ENCODE measurements around the gene CER1. TPM values are rescaled to one million over a fixed set of nuclear protein-coding genes. Genes with fewer than 3 reads are reported as not detected.

Gene CER1, protein sequence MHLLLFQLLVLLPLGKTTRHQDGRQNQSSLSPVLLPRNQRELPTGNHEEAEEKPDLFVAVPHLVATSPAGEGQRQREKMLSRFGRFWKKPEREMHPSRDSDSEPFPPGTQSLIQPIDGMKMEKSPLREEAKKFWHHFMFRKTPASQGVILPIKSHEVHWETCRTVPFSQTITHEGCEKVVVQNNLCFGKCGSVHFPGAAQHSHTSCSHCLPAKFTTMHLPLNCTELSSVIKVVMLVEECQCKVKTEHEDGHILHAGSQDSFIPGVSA
- 0.78 to 1.2 TPM (median 1.0 TPM) in 3 replicates for total RNA-seq

DNA sequence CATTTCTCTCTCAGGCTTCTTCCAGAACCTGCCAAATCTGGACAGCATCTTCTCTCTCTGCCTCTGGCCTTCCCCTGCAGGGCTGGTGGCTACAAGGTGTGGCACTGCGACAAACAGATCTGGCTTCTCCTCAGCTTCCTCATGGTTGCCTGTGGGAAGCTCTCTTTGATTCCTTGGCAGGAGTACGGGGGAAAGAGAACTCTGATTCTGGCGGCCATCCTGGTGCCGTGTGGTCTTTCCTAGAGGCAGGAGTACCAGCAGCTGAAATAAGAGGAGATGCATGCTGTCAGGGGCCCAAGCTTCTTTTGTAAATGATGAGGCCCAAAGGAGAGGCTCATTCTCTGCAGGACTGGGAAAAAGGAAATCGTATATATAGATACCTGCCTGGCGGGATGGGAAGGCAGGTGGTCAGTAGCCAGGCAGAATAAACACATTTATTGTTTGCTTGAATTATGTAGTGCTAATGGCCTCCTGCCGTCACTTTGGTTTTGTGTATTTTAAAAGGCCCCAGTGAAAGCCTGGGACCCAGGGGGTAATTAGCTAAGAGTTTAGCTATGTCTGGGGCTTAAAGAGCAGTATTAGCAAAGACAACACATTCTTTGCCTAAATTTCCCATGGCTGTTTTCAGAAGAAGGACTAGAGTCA, at the start of gene CER1:
Gene CER1 (minus strand): TSS at position 343 of the 645 bp plus-strand sequence. CDS start 61 bp downstream, at position 282.
- no peak within 1 kb of the TSS for H3K27ac Mint-ChIP-seq

DNA sequence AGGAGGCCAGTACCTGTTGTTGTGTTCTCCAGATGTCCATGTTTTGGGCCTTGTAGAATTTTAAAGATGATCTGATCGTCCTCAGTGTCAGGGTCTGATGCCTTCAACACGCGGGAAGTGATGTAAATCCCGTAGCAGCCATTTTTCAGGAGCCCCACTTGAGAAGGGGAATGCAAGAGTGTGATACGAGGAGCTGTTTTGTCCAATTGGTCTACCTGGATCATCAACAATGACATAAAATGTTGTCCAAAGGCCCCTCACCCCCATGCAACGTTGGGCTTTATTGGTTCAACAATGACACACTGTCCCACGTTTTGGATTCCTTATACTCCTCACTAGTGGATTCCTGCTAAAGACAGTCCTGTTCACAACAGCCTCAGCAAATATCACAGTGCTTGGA, 48.1 kb upstream of the CER1 start:
- no peak overlapping the region for H3K27ac Mint-ChIP-seq
- H3K4me3 Mint-ChIP-seq, result no peak overlapping the region
- peaks cover 11% of the 10 kb centered on the region for H3K4me1 Mint-ChIP-seq
- H3K27me3 Mint-ChIP-seq (ENCODE audit: low read depth), result no peaks in the 10 kb centered on the region
- no peak for DNase-seq (ENCODE audit: low spot score in 2 of 2, unreplicated experiment in 2 of 2)
- peaks cover 12% of the 10 kb centered on the region for H3K36me3 Mint-ChIP-seq
- no peaks in the 10 kb centered on the region for H3K9me3 Mint-ChIP-seq
- TF ChIP-seq, protein P1, sequence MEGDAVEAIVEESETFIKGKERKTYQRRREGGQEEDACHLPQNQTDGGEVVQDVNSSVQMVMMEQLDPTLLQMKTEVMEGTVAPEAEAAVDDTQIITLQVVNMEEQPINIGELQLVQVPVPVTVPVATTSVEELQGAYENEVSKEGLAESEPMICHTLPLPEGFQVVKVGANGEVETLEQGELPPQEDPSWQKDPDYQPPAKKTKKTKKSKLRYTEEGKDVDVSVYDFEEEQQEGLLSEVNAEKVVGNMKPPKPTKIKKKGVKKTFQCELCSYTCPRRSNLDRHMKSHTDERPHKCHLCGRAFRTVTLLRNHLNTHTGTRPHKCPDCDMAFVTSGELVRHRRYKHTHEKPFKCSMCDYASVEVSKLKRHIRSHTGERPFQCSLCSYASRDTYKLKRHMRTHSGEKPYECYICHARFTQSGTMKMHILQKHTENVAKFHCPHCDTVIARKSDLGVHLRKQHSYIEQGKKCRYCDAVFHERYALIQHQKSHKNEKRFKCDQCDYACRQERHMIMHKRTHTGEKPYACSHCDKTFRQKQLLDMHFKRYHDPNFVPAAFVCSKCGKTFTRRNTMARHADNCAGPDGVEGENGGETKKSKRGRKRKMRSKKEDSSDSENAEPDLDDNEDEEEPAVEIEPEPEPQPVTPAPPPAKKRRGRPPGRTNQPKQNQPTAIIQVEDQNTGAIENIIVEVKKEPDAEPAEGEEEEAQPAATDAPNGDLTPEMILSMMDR (IDR thresholded peaks at IDR 0.05; ENCODE audit: unreplicated experiment), result no peak

More for the DNA sequence above, at the start of gene CER1:
- Mint-ChIP-seq H3K9me3 (no peaks in the 10 kb centered on the region), H3K4me3 (no peak within 1 kb of the TSS), H3K36me3 (no peaks in the 10 kb centered on the region), H3K27me3 (ENCODE audit: low read depth) (peaks cover 28% of the 10 kb centered on the region), H3K4me1 (peaks cover 5% of the 10 kb centered on the region)
- TF ChIP-seq, protein P1 (IDR thresholded peaks at IDR 0.05; ENCODE audit: unreplicated experiment), result no peak
- no peak for DNase-seq (ENCODE audit: low spot score in 2 of 2, unreplicated experiment in 2 of 2)

DNA sequence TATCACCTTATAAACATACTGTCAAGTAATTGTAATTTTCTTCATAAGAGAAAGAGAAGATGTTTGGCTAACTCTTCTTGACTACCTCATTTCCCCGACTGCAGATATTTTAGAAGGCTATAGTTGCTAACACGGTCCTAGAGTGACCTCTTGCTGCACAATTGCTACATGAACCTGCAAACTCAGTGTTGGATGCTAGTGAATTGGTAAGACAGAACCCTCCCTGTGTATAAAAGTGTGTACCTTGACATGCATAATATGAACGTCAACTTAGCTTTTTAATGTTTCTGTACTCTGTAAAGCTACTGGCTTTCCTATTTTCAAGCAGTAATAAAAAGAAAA, 46.7 kb upstream of the CER1 start:
- DNase-seq (ENCODE audit: low spot score in 2 of 2, unreplicated experiment in 2 of 2), result no peak

DNA sequence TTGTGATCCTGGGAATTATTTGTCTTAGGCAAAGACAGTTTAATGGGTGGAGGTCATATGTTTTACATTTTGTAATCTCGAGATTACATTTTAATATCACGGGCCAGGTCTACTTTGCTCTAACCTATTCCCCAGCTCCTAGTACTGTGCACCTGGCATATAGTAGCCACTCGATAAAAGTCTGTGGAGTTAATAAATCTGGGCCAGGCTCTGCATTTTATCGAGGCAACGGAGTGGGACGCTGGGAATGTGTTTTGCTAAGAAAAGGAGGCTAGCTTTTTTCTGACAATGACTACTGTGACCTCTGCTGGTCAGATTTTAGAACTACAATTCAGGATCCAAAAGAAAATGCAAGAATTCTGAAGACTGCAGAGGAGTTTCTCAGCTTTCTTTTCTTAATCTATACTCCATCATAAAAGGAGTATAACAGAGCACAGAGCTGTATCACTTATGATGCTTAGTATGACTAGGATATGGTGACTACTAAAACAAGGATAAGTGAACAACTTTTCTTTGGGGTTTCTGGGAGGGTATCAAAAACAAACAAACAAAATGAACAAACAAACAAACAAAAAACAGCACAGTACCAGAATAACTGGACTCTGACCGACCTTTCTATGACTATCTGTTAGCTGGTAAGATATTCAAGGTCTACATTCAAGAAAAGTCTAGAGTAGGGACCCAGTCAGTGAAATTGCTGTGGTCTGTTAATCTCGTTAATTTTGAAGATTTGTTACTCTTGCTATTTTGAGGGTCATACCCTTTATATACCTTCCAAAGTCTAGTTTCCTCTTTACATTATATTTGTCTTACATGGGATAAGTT, 46.1 kb upstream of the CER1 start:
- H3K27ac Mint-ChIP-seq, result peak overlapping the region; percentile 66
- TF ChIP-seq, protein P1 (IDR thresholded peaks at IDR 0.05; ENCODE audit: unreplicated experiment), result peak; percentile 83
- H3K27me3 Mint-ChIP-seq (ENCODE audit: low read depth), result no peaks in the 10 kb centered on the region
- H3K4me1 Mint-ChIP-seq, result peaks cover 11% of the 10 kb centered on the region
- H3K4me3 Mint-ChIP-seq, result no peak overlapping the region
- peaks cover 10% of the 10 kb centered on the region for H3K36me3 Mint-ChIP-seq
- H3K9me3 Mint-ChIP-seq, result peaks cover 5% of the 10 kb centered on the region
- peak in 1 of 2 experiments; percentile 44 for DNase-seq (ENCODE audit: low spot score in 2 of 2, unreplicated experiment in 2 of 2)

More for the DNA sequence above, 46.7 kb upstream of the CER1 start:
- Mint-ChIP-seq H3K9me3 (peaks cover 2% of the 10 kb centered on the region), H3K4me3 (no peak overlapping the region), H3K27me3 (ENCODE audit: low read depth) (no peaks in the 10 kb centered on the region), H3K4me1 (peaks cover 11% of the 10 kb centered on the region), H3K36me3 (peaks cover 7% of the 10 kb centered on the region), H3K27ac (no peak overlapping the region)
- TF ChIP-seq, protein P1 (IDR thresholded peaks at IDR 0.05; ENCODE audit: unreplicated experiment), result no peak

DNA sequence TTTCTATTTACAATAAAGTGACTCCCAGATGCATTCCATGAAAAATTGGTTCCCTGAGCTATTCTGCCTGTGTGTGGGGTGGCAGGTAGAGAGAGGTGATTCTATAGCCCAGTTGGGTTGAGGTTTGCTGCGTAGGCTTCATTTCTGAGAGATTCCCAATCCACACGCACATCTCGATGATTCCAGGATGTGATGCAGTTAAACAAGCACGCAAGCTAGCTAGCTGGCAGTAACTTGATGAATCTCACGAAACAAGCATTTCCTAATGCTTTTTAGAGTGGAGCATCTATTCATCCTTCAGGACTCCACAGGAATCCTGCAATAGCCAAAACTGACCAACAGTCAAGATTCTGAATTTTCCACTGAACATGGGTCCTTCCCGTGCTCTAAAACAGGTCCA, 43.8 kb upstream of the CER1 start:
- H3K4me1 Mint-ChIP-seq, result peaks cover 14% of the 10 kb centered on the region
- no peaks in the 10 kb centered on the region for H3K27me3 Mint-ChIP-seq (ENCODE audit: low read depth)
- H3K4me3 Mint-ChIP-seq, result no peak overlapping the region
- H3K27ac Mint-ChIP-seq, result no peak overlapping the region
- TF ChIP-seq, protein P1 (IDR thresholded peaks at IDR 0.05; ENCODE audit: unreplicated experiment), result no peak
- peaks cover 5% of the 10 kb centered on the region for H3K9me3 Mint-ChIP-seq
- peaks cover 9% of the 10 kb centered on the region for H3K36me3 Mint-ChIP-seq
- no peak for DNase-seq (ENCODE audit: low spot score in 2 of 2, unreplicated experiment in 2 of 2)

Data from mesothelial cell of epicardium (in vitro differentiated cells).